Urothelium cell line (cell line): ENCODE data around the gene POU3F3.

Experiments used
- DNase-seq: peaks from one replicate; pipeline ENCODE4 v3.0.0; 2011; ENCODE audit warnings: low spot score, mixed read lengths
- FAIRE-seq: peaks from 2 replicates; lab custom pipeline; 2011; peaks lifted over from hg19 to GRCh38; lab: Jason Lieb, UNC

POU3F3 gene

GRCh38 chr2:104901037-104901881 lies 47.3 kb downstream of the POU3F3 start:
- DNase-seq, result no peak

GRCh38 chr2:104902317-104902716 lies 48.4 kb downstream of the POU3F3 start:
- FAIRE-seq (no peak), DNase-seq (no peak)

More at GRCh38 chr2:104901037-104901881, 47.3 kb downstream of the POU3F3 start:
- FAIRE-seq, result peak; percentile 9
